Myocyte (in vitro differentiated cells): ENCODE measurements around the gene PRDM5. TPM values are rescaled to one million over a fixed set of nuclear protein-coding genes. Genes with fewer than 3 reads are reported as not detected.
A peak's percentile ranks its signal among the peaks of the same experiment; 100 is the strongest.
"Not testable (repeated sequence)": the region's sequence is repeated elsewhere in the genome, so short reads cannot be mapped to it uniquely, and the experiment has no call there.

ENCODE experiments used
- DNase-seq: peaks from one replicate; pipeline ENCODE4 v3.0.0-alpha.2; 2012; ENCODE audit warnings: low read depth
- total RNA-seq: library from RNA; depleted of rRNA; stranded (reverse); fragments of >200 nt; gene quantifications from 2 replicates; pipeline ENCODE4 v1.2.3, GENCODE V29; 2014

Gene PRDM5
- total RNA-seq, 1 donor from 2014 or later: 12.3 TPM

- no peak for DNase-seq
Measured at GRCh38 chr4:120761070-120761469, 161.5 kb downstream of the PRDM5 start.

- no peak for DNase-seq
Measured at GRCh38 chr4:120760047-120760446, 162.5 kb downstream of the PRDM5 start.

- DNase-seq: no peak
Measured at GRCh38 chr4:120755864-120756263, 166.7 kb downstream of the PRDM5 start.

- DNase-seq: no peak
Measured at GRCh38 chr4:120754590-120754989, 167.9 kb downstream of the PRDM5 start.

- DNase-seq: peak; percentile 59
Measured at GRCh38 chr4:120753854-120754253, 168.7 kb downstream of the PRDM5 start.

GRCh38 chr4:120750152-120750525, 172.4 kb downstream of the PRDM5 start:
- no peak for DNase-seq

- DNase-seq: peak; percentile 81
Measured at GRCh38 chr4:120749445-120750151, 172.9 kb downstream of the PRDM5 start.

GRCh38 chr4:120741636-120742035, 180.9 kb downstream of the PRDM5 start:
- DNase-seq: not testable (repeated sequence)

GRCh38 chr4:120736312-120736711, 186.2 kb downstream of the PRDM5 start:
- DNase-seq: no peak

- DNase-seq: no peak
Measured at GRCh38 chr4:120733968-120734367, 188.6 kb downstream of the PRDM5 start.

- DNase-seq: no peak
Measured at GRCh38 chr4:120733054-120733453, 189.5 kb downstream of the PRDM5 start.

GRCh38 chr4:120731561-120731960, 191.0 kb downstream of the PRDM5 start:
- peak; percentile 37 for DNase-seq

GRCh38 chr4:120730777-120731320, 191.7 kb downstream of the PRDM5 start:
- DNase-seq: no peak

GRCh38 chr4:120728892-120729675, 193.4 kb downstream of the PRDM5 start:
- DNase-seq: no peak

GRCh38 chr4:120725639-120726580, 196.6 kb downstream of the PRDM5 start:
- no peak for DNase-seq

GRCh38 chr4:120724656-120725055, 197.9 kb downstream of the PRDM5 start:
- DNase-seq: no peak

GRCh38 chr4:120723986-120724385, 198.5 kb downstream of the PRDM5 start:
- DNase-seq: no peak

- no peak for DNase-seq
Measured at GRCh38 chr4:120723105-120723504, 199.4 kb downstream of the PRDM5 start.

GRCh38 chr4:120722655-120723054, 199.9 kb downstream of the PRDM5 start:
- no peak for DNase-seq

GRCh38 chr4:120720354-120720934, 202.1 kb downstream of the PRDM5 start:
- DNase-seq: no peak
